GM18861 (cell line): ENCODE data around the gene MAP7.
"Not testable (repeated sequence)": the region's sequence is repeated elsewhere in the genome, so short reads cannot be mapped to it uniquely, and the experiment has no call there.

Experiments
- ATAC-seq: cut with Tn5 transposase; IDR thresholded peaks from one replicate; pipeline ENCODE4 v1.9.1; 2021; ENCODE audit not compliant: unreplicated experiment

Gene MAP7

DNA sequence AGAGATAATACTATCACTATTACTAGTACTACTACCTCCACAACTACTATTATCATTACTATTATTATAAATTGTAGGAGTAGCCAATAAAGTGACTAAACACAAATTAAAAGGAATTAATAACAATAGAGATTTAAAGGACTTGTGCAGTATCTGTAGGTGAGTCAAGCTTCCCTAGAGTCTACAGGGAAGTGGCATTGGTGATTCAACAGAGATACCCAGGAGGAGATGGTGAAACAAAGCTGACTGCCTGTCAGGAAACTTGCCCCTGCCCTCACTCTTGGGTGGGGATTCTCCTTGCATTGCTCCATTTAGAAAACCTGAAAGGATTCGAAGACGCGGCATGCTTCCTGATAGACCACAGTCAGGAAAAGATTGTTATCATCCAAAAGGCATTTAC lies 237.2 kb downstream of the MAP7 start:
- ATAC-seq: no peak

DNA sequence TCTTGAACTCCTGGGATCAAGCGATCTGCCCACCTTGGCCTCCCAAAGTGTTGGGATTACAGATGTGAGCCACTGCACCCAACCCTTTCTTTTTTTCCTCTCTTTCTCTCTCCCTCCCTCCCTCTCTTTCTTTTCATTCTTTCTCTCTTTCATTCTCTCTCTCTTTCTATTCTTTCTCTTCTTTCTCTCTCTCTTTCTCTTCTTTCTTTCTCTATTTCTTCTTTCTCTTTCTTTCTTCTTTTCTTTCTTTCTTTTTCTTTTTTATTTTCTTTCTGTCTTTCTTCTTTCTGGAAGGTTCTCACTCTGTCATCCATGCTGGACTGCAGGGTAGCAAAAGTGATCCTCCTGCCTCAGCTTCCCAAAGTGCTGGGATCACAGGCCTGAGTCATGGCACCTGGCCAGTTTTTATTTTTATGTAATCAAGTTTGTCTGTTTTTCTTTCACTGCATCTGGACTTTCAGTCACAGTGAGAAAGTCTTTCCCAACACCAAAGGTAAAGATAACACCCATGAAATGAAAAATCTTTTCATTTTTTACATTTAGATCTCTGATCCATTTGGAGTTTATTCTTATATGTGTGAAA lies 240.4 kb downstream of the MAP7 start:
- no peak for ATAC-seq

DNA sequence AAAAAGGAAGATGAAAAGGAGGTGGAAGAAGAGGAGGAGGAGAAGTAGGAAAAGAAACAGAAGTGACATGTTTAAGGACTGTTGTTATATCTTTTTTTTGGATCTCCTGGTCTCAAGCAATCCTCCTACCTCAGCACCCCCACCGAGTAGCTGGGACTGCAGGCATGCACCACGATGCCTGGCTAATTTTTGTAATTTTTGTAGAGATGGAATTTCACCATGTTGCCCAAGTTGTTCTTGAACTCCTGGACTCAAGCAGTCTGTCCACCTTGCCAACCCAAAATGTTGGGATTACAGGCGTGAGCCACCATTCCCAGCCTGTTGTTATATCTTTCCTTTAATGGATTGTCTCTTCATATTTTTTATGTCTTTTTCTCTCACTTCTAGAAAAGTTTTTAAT lies 241.1 kb downstream of the MAP7 start:
- ATAC-seq: no peak

DNA sequence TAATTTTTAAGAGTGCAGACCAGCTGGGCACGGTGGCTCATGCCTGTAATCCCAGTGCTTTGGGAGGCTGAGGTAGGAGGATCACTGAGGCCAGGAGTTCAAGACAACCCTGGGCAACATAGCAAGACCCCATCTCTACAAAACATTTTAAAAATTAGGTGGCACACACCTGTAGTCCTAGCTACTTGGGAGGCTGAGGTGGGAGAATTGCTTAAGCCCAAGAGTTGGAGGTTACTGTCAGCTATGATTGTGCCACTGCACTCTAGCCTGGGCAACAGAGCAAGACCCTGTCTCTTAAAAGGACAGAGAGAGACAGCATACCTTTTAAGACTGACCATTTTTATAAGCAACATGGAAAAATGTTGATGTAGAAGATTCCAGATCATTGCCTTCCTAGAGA lies 241.8 kb downstream of the MAP7 start:
- ATAC-seq: not testable (repeated sequence)

DNA sequence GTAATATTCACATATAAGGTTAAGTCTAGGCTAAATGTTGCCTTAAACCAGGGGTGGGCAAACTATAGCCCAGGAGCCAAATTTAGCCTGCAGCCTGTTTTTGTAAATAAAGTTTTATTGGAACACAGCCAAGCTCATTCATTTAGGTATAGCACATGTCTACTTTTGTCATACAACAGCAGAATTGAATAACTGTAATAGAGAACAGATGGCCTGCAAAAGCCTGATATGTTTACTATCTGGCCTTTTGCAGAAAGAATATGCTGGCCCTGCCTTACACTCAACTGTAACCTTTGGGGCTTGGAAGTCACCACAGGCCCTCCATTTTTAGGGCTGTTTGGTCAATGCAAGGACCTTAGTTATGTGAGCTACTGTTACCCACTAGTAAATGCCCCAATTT lies 242.9 kb downstream of the MAP7 start:
- ATAC-seq: no peak

DNA sequence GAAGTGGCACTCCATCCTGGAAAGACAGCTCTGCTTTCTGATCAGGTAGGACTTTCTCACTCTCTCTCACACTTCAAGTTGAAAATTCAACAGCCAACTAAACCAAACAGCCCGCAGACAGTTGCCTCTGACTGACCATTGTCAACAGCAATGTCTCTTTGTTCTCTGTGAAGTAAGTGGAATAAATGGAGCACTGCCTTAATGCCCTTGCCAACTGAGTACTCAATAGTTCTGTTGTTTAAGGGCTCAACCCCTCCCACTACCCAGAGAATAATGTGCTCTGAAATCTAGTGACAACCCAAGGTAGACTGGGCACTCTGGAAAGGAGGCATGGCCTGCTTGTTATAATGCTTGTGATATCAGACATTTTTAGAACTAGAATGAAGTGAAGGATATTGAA lies 243.8 kb downstream of the MAP7 start:
- no peak for ATAC-seq

DNA sequence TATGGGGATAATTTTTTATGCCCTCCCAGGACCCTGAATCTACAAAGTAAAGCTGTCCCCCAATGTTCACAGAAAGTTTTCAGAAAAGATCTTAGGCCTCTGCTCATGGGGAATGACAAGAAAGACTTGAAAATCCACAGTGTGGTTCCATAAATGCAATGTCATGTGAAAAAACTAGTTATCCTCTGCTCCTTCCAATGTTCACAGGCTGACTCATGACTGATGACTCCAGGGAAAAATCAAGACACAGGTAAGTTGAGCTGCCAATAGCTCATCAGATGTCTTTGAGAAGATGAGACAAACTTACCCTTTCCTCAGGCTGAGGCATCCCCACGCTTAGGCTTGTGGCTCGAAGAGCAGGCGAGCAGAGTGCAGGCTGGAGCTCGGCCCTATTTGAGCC lies 245.8 kb downstream of the MAP7 start:
- no peak for ATAC-seq

DNA sequence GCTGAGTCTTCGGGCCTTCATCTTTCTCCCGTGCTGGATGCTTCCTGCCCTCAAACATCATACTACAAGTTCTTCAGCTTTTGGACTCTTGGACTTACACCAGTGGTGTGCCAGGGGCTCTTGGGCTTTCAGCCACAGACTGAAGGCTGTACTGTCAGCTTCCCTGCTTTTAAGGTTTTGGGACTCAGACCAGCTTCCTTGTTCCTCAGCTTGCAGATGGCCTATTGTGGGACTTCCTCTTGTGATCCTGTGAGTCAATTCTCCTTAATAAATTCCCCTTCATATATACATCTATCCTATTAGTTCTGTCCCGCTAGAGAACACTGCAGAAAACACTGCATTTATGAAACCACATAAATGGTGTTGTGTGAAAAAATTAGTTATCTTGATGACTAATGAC lies 246.7 kb downstream of the MAP7 start:
- no peak for ATAC-seq

DNA sequence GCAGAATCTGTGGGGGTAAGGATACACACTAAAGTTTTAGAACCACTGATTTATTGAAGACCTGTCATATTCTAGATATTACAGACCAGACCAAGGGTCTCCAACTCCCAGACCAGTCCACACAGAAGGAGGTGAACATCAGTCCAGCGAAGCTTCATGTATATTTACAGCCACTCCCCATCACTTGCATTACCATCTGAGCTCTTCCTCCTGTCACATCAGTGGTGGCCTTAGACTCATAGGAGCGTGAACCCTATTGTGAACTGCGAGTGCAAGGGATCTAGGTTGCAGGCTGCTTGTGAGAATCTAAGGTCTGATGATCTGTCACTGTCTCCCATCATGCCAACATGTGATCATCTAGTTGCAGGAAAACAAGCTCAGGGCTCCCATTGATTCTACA lies 255.6 kb downstream of the MAP7 start:
- no peak for ATAC-seq
